GM12892 (cell line): Measurements from ENCODE around the gene TYSND1.
A peak's percentile ranks its signal among the peaks of the same experiment; 100 is the strongest.

Experiments used
- DNase-seq: peaks from one replicate; pipeline ENCODE4 v3.0.0; 2011; ENCODE audit not compliant: insufficient read length
- FAIRE-seq: peaks from 2 replicates; lab custom pipeline; 2011; peaks lifted over from hg19 to GRCh38; lab: Jason Lieb, UNC
- POLR2A ChIP-seq: IDR thresholded peaks from 2 replicates; pipeline ENCODE4 v1.6.1; 2011; ENCODE audit warnings: low read depth, low read length, control low read depth
- POLR2AphosphoS5 ChIP-seq: IDR thresholded peaks from 2 replicates; pipeline ENCODE4 v1.6.1; 2011; ENCODE audit warnings: low read depth, low read length, control low read depth
- TAF1 ChIP-seq: IDR thresholded peaks from 2 replicates; pipeline ENCODE4 v1.6.1; 2011; ENCODE audit warnings: low read depth, mild to moderate bottlenecking, control low read depth, low read length, borderline replicate concordance

TYSND1 gene

DNA sequence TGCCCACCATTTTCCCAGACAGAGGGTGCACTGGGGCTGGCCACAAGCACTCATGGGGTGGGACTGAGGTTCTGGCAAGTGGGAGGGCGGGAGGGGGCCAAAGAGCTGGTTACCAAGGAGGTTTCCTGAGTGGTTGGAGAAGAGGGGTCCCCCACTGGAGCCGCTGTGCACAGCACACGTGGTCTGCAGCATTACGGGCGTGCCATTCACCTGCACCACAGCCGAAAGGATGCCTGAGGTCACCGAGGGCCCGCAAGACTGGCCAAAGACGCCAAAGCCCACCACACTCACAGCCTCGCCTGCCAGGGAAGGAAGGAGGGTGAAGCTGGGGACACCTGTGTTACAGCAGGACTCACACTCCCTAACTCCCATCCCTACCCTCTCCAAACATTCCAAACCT is 3.9 kb downstream of the TYSND1 start:
- FAIRE-seq = no peak
- TF ChIP-seq POLR2A (no peak), TAF1 (no peak), POLR2AphosphoS5 (no peak)
- DNase-seq = no peak

DNA sequence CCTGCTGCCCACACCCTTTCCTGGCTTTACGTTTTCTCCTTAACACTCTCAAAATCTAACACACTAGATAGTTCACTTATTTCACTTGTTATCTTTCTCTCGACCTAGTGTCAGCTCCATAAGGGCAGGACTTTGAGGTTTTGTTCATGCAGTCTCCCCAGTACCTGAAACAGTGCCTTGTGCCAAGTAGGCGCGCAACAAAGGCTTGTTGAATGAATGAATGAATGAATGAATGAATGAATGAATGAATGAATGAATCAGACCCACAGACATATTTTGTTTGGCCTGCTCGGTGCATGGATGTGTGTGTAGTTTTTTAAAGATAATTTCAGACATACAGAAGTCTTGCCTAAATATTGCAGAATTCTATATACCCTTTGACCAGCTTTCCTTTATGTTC is 6.2 kb downstream of the TYSND1 start:
- FAIRE-seq (no peak), DNase-seq (no peak)
- TF ChIP-seq POLR2AphosphoS5 = no peak
- no peak for TF ChIP-seq POLR2A
- no peak for TF ChIP-seq TAF1

DNA sequence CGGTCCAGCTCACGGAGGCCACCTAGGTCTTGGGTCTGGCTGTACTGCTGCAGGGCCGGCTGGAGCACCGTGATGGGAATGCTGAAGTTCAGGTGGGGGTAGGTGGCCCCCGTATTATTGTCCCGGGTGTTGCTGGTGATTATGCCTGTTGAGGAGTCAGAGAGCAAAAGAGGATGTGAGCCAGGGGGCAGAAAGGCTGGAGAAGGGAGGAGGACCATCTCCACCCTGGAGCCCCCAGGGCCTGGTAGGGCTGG is 6.6 kb downstream of the TYSND1 start:
- TF ChIP-seq POLR2AphosphoS5 (no peak), POLR2A (no peak), TAF1 (no peak)
- FAIRE-seq (no peak), DNase-seq (no peak)

DNA sequence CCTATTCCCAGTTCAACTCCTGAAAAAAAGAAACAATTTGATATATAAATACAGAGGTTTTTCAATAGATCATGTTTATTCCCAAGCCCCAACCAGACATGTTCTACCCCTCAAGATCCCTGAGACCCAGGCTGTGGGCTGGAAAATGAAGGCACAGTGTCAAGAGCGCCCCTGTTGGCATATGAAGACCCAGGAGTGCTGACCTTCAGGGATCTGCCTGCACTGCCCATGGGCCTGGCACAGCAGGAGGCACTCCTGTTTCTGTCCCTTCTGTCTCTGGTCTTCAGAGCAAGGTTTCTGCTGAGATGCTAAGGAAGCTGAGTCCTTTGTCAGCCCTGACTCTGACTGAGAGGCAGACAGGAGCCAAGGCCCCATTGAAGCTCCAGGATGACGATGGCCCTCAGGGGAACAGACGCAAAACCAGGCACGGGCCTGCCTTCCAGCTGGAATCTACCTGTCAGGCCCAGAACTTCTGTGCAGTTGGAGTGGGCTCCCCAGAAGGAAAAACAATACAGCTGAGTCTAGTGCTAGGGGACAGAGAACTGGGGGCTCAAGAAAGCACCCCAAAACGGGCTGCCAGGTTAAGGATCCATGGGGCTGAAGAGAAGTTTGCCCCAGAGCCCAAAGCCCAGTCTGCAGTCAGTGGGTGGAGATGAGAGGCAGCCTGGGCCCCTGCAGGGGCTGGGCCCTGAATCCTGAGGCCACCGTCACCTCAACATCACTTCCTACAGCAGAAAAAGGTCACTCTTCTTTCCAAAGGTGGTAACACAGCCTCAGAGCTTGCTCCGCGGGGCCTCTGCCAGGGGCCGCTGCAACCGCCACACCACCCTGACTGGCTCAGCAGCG is 7.1 kb downstream of the TYSND1 start:
- TF ChIP-seq TAF1 (no peak), POLR2AphosphoS5 (no peak), POLR2A (no peak)
- DNase-seq (no peak), FAIRE-seq (no peak)

DNA sequence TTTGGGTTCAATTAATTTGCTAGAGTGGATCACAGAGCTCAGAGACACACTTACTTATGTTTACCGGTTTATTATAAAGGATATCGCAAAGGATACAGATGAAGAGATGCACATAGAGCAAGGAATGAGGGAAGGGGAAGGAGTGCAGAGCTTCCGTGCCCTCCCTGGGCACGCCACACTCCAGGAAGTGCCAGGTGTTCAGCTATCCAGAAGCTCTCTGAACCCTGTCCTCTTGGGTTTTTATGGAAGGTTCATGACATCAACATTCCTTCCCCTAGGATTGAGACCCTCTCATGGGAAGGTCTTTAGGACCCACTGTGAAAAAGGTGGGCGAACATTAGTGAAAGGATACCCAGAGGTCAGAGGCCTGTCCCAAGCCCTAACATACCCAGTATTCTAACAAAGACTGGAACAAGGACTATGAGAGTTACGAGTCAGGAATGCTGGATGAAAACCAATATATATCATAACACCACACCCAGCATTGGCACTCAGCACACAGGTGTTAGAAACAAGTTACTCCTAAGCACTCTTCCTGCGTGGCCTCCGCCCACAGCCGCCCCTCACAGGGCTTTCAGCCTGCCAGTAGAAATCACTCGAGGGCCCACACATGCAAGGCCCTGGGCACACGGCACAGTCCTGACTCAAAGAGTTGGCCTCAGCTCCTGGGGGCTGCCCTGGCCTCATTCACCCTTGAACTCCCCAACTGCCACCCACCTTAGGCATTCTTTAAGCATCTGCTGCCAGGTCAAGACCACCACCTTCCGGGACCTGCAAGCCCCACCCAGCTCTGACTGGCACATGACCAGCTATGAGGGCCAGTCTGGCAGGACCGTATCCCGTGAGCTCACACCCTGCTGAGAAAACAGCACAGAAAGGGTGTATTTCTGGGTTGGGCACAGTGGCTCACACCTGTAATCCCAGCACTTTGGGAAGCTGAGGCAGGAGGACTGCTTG is 8.3 kb downstream of the TYSND1 start:
- FAIRE-seq (no peak), DNase-seq (no peak)
- no peak for TF ChIP-seq POLR2AphosphoS5
- no peak for TF ChIP-seq POLR2A
- TF ChIP-seq TAF1 = no peak

DNA sequence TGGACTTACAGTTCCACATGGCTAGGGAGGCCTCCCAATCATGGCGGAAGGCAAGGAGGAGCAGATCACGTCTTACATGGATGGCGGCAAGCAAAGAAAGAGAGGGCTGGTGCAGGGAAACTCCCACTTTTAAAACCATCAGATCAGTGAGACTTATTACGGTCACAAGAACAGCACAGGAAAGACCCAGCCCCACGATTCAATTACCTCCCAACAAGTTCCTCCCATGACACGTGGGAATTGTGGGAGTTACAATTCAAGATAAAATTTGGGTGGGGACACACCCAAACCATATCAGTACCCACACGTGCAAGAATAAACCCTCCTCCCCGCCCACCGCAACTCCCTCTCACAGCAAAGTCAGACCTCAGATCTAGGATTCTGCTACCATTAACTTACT is 9.4 kb downstream of the TYSND1 start:
- FAIRE-seq (no peak), DNase-seq (no peak)
- TF ChIP-seq POLR2AphosphoS5 = no peak
- no peak for TF ChIP-seq TAF1
- no peak for TF ChIP-seq POLR2A

DNA sequence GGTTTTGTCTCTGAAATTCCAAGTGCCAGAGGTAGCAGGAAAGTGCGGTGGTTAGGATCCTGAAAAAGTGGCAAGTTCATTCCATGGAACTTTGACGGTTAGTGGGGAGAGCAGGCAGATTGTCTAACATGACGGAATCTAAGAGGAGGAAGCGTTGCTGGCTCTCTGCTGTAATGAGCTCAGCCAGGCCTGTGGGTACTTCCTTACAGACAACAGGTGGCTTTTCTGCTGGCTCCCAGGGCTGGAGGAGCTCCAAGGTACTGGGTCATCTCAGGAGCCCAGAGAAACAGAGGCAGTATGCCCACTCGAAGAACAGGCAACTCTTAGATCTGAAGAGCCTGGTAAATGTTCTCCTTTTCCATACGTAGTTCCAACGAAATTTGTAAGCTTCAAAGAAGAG is 10.8 kb downstream of the TYSND1 start:
- no peak for TF ChIP-seq TAF1
- no peak for TF ChIP-seq POLR2A
- TF ChIP-seq POLR2AphosphoS5 = no peak
- FAIRE-seq (no peak), DNase-seq (no peak)

DNA sequence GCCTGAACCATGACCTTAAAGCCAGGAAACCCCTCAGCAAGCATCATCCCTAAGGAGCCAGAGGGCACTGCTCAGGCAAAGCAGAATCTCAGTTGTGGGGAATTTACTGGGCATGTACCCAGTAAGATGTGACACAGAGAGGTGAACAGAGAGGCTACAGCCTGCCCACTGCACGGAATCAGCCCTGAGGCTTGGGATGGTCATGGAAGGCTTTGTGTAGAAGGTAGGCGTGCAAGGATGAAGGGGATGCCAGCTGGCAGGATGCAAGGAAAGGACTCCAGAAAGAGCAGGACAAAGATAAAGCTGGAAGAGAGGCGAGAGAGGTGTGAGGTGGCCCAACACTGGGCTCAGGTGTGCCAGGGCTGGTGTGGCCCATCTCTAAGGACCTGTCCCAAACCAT is 11.5 kb downstream of the TYSND1 start:
- TF ChIP-seq POLR2A (no peak), TAF1 (no peak), POLR2AphosphoS5 (no peak)
- FAIRE-seq (no peak), DNase-seq (no peak)

DNA sequence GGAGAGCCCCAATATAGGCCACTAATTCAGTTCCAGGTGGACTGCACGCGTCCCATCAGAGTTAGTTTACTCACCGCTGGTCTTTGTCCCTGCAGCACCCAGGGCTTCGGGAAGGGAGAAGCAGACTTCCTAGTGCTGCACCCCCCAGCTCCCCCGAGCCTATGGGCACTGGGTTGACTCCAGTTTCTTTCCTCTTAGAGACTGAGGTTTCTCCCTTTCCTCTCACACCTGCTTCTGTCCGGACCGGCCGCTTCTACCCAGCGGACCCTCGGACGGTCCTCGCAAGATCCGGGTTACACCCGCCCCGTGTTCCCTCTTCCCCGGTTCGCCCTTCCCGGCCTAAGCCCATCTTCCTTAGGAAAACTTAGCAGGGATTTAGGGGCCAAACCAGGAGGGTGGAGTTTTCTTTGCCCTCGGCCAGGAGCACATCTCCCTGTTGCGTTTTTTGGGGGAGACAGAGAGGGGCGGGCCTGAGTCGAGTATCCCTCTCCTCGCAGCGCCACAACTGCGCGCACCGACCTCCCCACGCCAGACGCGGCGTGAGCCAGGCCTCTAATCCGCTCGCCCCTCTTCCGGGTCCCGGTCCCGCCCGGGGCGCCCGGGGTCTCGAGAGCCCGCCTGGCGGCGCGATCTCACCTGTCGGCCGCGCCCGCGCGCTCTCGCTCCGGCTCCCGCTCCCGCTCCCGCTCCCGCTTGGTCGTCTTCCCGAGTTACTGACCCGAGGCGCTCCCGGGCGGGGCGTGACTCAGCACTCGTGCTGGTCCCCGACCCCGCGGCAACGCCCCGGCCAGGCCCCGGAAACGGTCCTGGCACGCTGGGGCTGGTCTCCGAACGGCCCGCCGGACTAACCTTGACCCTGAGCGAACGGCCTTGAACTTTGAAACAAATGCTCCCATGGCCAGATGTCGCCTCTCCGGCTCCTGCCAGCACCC is 14.1 kb downstream of the TYSND1 start, which contains the start of gene AIFM2:
Gene AIFM2, minus strand, starts transcription at position 728 of the 932 bp plus-strand sequence. CDS start 8,741 bp downstream, outside the sequence.
- TF ChIP-seq POLR2A (peak; percentile 66), TAF1 (0 out of 2 replicates have a peak, but pooled peaks have one; percentile 17), POLR2AphosphoS5 (peak; percentile 60; the same call in 1 of the 2 replicates)
- DNase-seq (peak; percentile 86), FAIRE-seq (peak; percentile 90)

DNA sequence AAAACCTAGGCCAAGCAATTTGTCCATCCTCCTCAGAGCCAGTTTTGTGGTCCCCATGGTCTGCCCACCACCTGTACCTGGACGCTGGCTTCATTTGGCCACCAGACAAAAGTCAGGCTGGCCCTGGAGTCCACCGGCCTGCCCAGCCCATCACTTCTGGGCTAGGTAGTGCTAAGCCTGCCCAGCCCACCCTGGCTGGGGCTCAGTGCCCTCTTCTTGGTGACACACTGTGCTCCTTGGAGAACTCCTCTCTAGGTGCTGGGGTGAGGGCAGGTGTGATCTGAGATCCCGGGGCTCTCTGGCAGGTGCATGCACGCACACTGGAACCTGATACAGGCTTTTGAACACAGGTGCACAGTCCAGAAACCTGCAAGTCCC is 15.0 kb downstream of the TYSND1 start:
- no peak for FAIRE-seq
- TF ChIP-seq TAF1 = no peak
- no peak for TF ChIP-seq POLR2A
- no peak for TF ChIP-seq POLR2AphosphoS5
- no peak for DNase-seq
